BE2C (cell line): Measurements from ENCODE around the gene PHF21B.

ENCODE experiments used
- DNase-seq: peaks from one replicate; pipeline ENCODE4 v3.0.0-alpha.2; 2020
- H3K27me3 ChIP-seq: fragments of 250-450 bp; sonication (Bioruptor Pico); 2 replicates; pipeline ENCODE4 v1.5.1; 2020; ENCODE audit warnings: mild to moderate bottlenecking
- H3K36me3 ChIP-seq: fragments of 250-450 bp; sonication (Bioruptor Pico); 2 replicates; pipeline ENCODE4 v1.5.1; 2020; ENCODE audit warnings: mild to moderate bottlenecking
- H3K4me1 ChIP-seq: fragments of 250-450 bp; sonication (Bioruptor Pico); 2 replicates; pipeline ENCODE4 v1.5.1; 2020
- H3K4me3 ChIP-seq: 2 replicates; pipeline ENCODE4 v1.5.1; 2011; ENCODE audit warnings: low read depth, low read length
- H3K9me3 ChIP-seq: fragments of 250-450 bp; sonication (Bioruptor Pico); 2 replicates; pipeline ENCODE4 v1.5.1; 2020
- TF ChIP-seq, protein P1 (sequence below): IDR thresholded peaks from 2 replicates; pipeline ENCODE4 v1.5.1; 2012; ENCODE audit warnings: mild to moderate bottlenecking, low read depth, low read length

The PHF21B gene

DNA sequence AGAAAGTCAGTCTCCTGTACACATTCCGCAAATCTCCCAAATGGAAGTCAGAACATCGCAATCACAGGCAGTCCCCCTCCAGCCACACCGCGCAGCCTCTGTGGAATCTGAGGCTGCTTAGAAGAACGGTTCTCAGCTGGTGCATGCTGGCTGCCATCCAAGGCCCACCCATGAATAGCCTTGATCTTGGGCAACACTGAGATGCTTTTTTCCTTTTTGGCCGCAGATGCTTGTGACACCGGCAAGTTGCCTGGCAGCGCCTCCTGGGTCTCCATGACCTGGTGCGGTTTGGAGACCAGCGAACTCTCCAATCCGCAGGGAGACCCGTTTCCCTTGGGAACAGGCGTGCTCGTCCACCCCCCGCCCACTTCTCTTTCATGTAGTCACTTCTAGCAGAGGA, 26.3 kb upstream of the PHF21B start:
- peak; percentile 13 for DNase-seq
- Histone ChIP-seq H3K4me1 (no peaks in the 10 kb centered on the region), H3K36me3 (no peaks in the 10 kb centered on the region), H3K4me3 (no peak overlapping the region), H3K27me3 (peaks cover 8% of the 10 kb centered on the region), H3K9me3 (no peaks in the 10 kb centered on the region; the same call in 1 of the 2 replicates)
- TF ChIP-seq, protein P1, sequence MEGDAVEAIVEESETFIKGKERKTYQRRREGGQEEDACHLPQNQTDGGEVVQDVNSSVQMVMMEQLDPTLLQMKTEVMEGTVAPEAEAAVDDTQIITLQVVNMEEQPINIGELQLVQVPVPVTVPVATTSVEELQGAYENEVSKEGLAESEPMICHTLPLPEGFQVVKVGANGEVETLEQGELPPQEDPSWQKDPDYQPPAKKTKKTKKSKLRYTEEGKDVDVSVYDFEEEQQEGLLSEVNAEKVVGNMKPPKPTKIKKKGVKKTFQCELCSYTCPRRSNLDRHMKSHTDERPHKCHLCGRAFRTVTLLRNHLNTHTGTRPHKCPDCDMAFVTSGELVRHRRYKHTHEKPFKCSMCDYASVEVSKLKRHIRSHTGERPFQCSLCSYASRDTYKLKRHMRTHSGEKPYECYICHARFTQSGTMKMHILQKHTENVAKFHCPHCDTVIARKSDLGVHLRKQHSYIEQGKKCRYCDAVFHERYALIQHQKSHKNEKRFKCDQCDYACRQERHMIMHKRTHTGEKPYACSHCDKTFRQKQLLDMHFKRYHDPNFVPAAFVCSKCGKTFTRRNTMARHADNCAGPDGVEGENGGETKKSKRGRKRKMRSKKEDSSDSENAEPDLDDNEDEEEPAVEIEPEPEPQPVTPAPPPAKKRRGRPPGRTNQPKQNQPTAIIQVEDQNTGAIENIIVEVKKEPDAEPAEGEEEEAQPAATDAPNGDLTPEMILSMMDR = no peak

DNA sequence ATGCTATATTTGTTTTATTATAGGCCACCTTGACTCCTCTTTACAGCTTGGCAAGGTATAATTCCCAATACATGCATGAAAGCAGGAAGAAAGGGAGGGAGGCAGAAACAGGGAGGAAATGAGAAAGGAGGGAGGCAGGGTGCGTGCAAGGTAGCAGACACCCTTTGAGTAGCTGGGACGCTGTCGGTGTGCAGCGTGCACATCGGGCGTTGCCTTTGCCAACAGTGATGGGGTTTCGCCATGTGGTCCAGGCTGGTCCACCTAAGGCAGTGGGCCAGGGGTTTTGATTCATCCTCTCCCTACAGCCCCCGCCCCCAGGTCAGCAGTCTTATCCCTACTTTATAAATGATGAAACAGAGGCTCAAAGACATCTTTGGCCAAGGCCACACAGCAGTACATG, 25.0 kb upstream of the PHF21B start:
- H3K4me1 ChIP-seq = no peaks in the 10 kb centered on the region

DNA sequence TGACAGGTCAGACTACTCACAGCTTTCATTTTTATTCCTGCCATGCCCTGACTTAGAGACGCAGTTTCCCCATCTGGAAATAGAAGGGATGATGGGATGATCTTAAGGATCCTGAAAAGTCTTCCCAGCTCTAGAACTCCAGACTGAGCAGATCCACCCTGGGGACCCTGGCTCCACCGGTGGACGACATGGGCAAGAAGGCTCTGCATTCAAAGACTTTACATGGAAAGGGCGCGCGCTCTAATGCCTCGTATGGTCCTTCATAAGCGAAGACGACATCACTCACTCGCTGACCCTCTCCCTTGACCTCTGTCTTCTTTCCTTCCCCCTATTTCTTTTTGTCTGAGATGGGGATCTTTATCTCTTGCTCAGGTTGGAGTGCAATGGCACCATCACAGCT, 24.4 kb upstream of the PHF21B start:
- H3K4me1 ChIP-seq = no peaks in the 10 kb centered on the region
- H3K9me3 ChIP-seq = no peaks in the 10 kb centered on the region; the same call in 1 of the 2 replicates
- TF ChIP-seq, protein P1 = no peak
- peaks cover 12% of the 10 kb centered on the region for H3K27me3 ChIP-seq
- no peak for DNase-seq
- no peaks in the 10 kb centered on the region for H3K36me3 ChIP-seq
- H3K4me3 ChIP-seq = no peak overlapping the region

More for the DNA sequence above, 25.0 kb upstream of the PHF21B start:
- no peaks in the 10 kb centered on the region for H3K36me3 ChIP-seq
- no peaks in the 10 kb centered on the region; the same call in 1 of the 2 replicates for H3K9me3 ChIP-seq
- peaks cover 10% of the 10 kb centered on the region for H3K27me3 ChIP-seq
- no peak overlapping the region for H3K4me3 ChIP-seq
- DNase-seq = no peak
- TF ChIP-seq, protein P1 = no peak

DNA sequence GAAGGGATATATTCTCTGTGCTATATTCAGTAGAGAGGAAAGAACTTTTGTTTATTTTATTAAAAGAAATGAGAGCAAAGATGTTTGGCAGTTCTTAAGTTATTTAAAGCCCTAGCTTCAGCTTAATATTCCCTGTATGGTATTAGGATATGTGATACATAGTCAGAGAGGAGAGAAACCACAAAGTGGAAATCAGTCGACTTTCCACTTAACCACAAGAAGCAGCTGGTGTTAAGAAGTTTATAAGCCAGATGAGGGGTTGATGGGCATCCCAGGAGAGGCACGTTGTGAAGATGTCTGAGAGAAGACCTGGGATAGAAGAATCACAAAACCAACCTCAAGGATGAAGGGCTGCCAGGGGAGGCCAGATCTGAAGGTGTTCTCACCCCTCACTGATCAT, 23.3 kb upstream of the PHF21B start:
- TF ChIP-seq, protein P1 = no peak
- Histone ChIP-seq H3K36me3 (no peaks in the 10 kb centered on the region), H3K27me3 (peaks cover 12% of the 10 kb centered on the region), H3K4me3 (no peak overlapping the region), H3K9me3 (no peaks in the 10 kb centered on the region), H3K4me1 (no peaks in the 10 kb centered on the region)
- DNase-seq = no peak

DNA sequence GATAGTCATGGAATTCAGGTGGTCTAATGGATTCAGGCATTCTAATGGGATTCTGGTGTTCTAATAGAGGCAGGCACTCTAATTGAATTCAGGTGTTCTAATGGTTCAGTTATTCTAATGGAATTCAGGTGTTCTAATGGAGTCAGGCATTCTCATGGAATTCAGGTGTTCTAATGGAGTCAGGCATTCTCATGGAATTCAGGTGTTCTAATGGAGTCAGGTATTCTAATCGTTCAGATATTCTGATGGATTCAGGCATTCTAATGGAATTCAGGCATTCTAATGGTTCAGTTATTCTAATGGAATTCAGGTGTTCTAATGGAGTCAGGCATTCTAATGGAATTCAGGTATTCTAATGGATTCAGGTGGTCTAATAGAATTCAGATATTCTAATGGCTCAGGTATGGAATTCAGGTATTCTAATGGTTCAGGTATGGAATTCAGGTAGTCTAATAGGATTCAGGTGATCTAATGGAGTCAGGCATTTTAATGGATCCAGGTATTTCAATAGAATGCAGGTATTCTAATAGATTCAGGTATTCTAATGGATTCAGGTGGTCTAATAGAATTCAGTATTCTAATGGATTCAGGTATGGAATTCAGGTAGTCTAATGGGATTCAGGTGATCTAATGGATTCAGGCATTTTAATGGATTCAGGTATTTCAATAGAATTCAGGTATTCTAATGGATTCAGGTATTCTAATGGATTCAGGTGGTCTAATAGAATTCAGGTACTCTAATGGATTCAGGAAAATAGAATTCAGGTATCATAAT, 22.0 kb upstream of the PHF21B start:
- Histone ChIP-seq H3K36me3 (no peaks in the 10 kb centered on the region), H3K9me3 (no peaks in the 10 kb centered on the region), H3K27me3 (peaks cover 12% of the 10 kb centered on the region)

DNA sequence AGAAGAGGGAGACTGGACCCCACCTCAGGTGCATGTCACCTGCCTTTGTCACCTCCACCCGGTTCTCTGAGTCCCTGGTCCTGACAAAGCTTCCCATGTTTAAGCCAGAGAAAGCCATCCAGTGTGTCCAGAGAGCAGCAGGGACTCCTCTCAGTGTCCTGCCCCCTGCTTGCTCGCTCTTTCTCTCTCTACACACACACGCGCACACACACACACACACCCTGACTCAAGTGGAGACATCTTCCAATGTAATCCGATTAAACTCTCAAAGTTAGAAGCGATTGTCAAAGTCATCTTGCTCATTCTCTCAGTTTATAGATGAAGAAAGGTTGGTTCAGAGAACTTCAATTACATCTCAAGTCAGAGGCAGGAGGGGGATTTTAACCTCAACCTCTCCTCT, 19.7 kb upstream of the PHF21B start:
- H3K9me3 ChIP-seq = no peaks in the 10 kb centered on the region
- DNase-seq = no peak
- H3K36me3 ChIP-seq = no peaks in the 10 kb centered on the region
- no peaks in the 10 kb centered on the region for H3K4me1 ChIP-seq
- TF ChIP-seq, protein P1 = no peak
- no peak overlapping the region for H3K4me3 ChIP-seq
- H3K27me3 ChIP-seq = peaks cover 11% of the 10 kb centered on the region

More for the DNA sequence above, 22.0 kb upstream of the PHF21B start:
- no peaks in the 10 kb centered on the region for H3K4me1 ChIP-seq
- H3K4me3 ChIP-seq = no peak overlapping the region
- TF ChIP-seq, protein P1 = no peak
- no peak for DNase-seq
